Choroid plexus epithelial cell (primary cell): ENCODE data around the gene ANKHD1.

ENCODE experiments used
- DNase-seq: peaks from one replicate; pipeline ENCODE4 v3.0.0-alpha.2; 2010; ENCODE audit warnings: low read depth
- H3K4me3 ChIP-seq: 2 replicates; pipeline ENCODE4 v1.5.1; 2011; ENCODE audit warnings: low read depth, mild to moderate bottlenecking, control low read depth, low read length, moderate library complexity
- CTCF ChIP-seq: conservative IDR thresholded peaks from 2 replicates; pipeline ENCODE4 v1.5.1; 2011; ENCODE audit warnings: low read depth, mild to moderate bottlenecking, control low read depth, inconsistent platforms, low read length, moderate library complexity

Gene ANKHD1

GRCh38 chr5:140567136-140567818 lies 165.6 kb downstream of the ANKHD1 start:
- no peak overlapping the region for H3K4me3 ChIP-seq
- no peak for DNase-seq
- no peak for TF ChIP-seq CTCF

- H3K4me3 ChIP-seq: no peak overlapping the region
- DNase-seq: no peak
- no peak for TF ChIP-seq CTCF
Observed at GRCh38 chr5:140567871-140568270, 166.2 kb downstream of the ANKHD1 start.

- TF ChIP-seq CTCF: no peak
- H3K4me3 ChIP-seq: no peak overlapping the region
- DNase-seq: no peak
Observed at GRCh38 chr5:140568443-140569063, 166.9 kb downstream of the ANKHD1 start.

- no peak for TF ChIP-seq CTCF
- H3K4me3 ChIP-seq: no peak overlapping the region
- DNase-seq: no peak
Observed at GRCh38 chr5:140569197-140569596, 167.6 kb downstream of the ANKHD1 start.

- TF ChIP-seq CTCF: no peak
- no peak for DNase-seq
Observed at GRCh38 chr5:140570058-140570457, 168.4 kb downstream of the ANKHD1 start.

GRCh38 chr5:140570488-140570887 lies 168.9 kb downstream of the ANKHD1 start:
- TF ChIP-seq CTCF: no peak
- no peak overlapping the region for H3K4me3 ChIP-seq
- DNase-seq: no peak

More at GRCh38 chr5:140570058-140570457, 168.4 kb downstream of the ANKHD1 start:
- no peak overlapping the region for H3K4me3 ChIP-seq

GRCh38 chr5:140571105-140571504 lies 169.5 kb downstream of the ANKHD1 start:
- H3K4me3 ChIP-seq: no peak overlapping the region
- no peak for TF ChIP-seq CTCF
- no peak for DNase-seq
